GM21360 (cell line): ENCODE data around the gene IGSF8.
A peak's percentile ranks its signal among the peaks of the same experiment; 100 is the strongest.

Experiments
- ATAC-seq: cut with Tn5 transposase; IDR thresholded peaks from one replicate; pipeline ENCODE4 v1.9.1; 2021; ENCODE audit warnings: mild to moderate bottlenecking, moderate library complexity; ENCODE audit not compliant: unreplicated experiment

IGSF8 gene, protein sequence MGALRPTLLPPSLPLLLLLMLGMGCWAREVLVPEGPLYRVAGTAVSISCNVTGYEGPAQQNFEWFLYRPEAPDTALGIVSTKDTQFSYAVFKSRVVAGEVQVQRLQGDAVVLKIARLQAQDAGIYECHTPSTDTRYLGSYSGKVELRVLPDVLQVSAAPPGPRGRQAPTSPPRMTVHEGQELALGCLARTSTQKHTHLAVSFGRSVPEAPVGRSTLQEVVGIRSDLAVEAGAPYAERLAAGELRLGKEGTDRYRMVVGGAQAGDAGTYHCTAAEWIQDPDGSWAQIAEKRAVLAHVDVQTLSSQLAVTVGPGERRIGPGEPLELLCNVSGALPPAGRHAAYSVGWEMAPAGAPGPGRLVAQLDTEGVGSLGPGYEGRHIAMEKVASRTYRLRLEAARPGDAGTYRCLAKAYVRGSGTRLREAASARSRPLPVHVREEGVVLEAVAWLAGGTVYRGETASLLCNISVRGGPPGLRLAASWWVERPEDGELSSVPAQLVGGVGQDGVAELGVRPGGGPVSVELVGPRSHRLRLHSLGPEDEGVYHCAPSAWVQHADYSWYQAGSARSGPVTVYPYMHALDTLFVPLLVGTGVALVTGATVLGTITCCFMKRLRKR

DNA sequence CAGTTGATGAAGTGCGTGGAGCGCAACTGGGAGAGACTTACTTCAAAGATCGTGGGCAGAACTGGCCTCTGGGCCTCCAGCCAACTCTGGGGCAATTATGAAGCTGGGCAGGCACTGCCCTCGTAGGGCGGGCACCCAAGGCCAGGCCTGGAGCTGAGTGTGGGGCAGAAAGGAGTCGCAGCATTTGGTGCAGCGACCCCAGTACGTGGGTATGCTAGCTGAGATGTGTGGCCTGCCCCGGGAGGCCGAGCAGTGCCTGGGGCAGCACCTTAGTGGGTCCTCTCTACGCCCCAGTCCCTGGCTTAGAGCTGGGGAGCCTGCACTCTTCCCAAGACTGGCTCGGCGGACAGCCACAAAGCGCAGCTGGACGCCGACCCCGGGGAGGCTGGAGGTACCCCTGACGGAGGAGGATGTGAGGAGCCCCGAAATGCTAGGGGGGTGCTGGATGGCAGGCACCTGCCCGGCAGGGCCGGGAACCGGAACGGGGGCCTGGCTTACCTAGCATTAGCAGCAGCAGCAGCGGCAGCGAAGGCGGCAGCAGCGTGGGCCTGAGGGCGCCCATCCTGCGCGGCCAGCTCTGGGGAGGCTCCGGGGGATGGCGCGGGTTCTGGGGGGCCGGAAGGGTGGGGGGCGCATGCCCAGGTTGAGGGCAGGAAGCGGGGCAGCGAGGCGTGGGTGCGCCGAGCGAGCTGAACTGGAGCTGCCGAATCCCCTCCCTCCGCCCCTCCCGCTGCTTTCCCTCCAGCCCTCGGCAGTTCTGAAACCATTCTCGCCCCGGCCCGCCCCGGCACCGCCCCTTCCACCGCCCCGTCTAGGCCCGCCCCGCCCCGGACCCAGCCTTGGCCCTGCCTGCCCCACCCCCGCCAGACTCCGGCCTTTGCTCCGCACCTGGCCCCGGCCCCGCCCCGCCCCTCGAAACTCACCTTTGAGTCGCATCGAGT is at the start of gene IGSF8:
Gene IGSF8 (minus strand): TSS at position 709 of the 941 bp plus-strand sequence. CDS start 147 bp downstream, at position 562.
- ATAC-seq, result peak; percentile 41

DNA sequence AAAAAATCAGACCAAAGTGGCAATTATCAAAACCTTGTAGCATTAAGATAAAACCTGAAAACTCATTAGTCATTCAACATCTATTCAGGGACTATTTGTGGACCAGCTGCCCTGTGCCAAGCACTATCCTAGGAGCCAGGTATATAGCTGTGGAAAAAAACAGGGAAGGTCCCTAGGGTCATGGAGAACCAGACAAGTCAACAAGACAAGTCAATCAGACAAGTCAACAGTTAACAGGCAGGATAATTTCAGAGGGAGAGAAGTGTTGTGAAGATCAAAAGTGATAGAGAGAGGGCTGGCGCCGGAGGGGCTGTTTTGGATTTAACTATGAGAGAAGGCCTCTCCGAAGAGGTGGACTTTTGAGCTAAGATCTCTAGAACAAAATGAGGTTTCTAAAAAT is 49.7 kb upstream of the IGSF8 start:
- no peak for ATAC-seq

DNA sequence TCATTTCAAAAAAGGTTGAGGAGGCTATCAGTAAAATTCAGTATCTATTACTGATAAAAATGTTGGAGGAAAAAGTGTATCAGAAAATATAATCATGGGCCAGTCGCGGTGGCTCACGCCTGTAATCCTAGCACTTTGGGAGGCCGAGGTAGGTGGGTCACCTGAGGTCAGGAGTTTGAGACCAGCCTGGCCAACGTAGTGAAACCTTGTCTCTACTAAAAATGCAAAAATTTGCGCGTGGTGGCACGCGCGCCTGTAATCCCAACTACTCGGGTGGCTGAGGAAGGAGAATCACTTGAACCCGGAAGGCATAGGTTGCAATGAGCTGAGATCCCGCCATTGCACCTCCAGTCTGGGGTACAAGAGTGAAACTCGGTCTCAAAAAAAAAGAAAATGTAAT is 47.7 kb upstream of the IGSF8 start:
- no peak for ATAC-seq

DNA sequence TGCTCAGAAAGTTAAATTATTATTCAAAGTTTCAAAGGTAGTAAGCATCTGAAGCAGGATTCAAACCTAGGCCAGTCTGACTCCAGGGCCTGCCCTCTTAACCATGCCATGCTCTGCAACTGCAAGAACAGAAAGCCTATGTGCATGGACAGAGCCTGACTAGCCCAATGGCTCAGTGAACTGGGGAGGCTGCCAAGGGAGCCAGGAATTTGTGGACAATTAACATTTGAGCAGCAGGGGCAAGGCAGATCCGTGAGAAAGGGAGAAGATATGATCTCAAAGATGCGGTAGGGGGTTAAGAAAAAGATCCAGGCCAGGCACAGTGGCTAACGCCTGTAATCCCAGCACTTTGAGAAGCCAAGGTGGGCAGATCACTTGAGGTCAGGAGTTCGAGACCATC is 46.5 kb upstream of the IGSF8 start:
- ATAC-seq, result no peak

DNA sequence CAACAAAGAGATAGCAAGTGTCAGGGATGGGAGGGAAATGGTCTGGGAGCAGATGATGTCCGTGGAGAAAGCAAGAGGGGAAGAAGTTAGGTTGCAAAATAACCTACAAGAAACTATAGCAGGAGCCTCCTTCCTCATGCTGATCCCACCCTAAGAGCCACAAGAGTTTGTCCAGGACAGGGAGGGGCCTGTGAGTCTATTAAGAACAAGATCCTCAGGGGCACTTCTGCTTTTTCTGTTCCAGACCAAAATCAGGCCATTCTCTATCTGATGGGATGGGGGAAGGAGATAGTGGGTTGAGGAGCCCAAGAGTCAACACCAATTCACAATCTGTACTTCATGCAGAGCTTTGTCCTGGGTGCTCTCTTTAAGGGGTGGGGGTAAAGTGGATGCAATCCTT is 45.3 kb upstream of the IGSF8 start:
- no peak for ATAC-seq

DNA sequence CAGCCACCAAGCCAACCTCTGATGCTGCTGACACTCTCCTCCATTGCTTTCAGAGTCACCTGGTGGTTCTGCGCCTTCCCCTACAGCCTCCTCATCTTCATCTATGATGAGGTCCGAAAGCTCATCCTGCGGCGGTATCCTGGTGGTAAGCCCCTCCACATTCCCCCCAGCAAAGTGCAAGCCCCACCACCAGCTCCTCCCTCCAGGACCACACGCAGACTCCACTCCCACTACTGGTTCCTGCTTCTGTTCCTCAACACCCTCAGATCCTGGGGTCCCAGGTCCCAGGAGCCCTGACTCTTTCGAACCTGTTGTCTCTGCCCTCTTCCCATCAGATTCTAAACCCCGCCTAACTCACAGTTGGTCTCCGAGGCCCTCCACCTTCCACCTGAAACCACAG is 41.4 kb upstream of the IGSF8 start:
- ATAC-seq, result no peak

DNA sequence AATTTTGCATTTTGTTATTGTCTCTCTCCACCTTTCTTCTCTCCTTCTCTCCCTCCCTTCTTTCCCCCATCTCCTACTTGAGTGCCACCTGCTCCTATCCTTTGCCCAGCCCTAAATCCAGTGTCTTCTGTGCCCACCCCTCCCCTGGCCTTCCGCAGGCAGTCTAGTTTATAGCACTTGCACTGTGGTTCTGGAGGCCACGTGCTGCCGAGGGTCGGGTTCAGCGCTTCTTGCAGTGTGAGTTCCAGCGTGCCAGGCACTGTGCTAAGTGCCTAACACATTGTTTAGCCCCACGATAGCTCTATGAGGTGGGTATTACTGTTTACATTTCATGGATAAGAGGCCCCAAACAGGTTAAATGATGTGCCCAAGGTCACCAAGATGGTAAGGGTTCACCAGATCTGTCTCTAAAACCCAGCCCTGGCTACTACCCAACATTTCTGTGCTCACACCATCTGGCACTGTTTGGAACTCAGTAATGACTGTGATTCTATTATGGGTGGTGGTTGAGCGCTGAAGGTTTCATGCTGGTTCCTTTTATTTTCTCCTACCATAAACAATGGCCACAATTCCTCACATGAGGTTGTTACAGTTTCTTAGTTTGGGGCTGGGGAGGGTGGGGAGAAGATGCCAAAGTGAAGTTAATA is 38.9 kb upstream of the IGSF8 start:
- no peak for ATAC-seq

DNA sequence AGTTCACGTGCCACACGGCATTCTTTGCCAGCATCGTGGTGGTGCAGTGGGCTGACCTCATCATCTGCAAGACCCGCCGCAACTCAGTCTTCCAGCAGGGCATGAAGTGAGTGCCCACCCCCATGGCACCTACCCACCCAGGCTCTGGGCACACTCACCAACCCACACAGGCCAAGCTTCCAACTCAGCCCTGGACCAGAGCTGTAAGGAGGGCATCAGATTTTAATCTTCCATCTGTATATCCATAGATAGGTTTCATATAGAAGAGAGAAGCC is 38.4 kb upstream of the IGSF8 start:
- no peak for ATAC-seq

DNA sequence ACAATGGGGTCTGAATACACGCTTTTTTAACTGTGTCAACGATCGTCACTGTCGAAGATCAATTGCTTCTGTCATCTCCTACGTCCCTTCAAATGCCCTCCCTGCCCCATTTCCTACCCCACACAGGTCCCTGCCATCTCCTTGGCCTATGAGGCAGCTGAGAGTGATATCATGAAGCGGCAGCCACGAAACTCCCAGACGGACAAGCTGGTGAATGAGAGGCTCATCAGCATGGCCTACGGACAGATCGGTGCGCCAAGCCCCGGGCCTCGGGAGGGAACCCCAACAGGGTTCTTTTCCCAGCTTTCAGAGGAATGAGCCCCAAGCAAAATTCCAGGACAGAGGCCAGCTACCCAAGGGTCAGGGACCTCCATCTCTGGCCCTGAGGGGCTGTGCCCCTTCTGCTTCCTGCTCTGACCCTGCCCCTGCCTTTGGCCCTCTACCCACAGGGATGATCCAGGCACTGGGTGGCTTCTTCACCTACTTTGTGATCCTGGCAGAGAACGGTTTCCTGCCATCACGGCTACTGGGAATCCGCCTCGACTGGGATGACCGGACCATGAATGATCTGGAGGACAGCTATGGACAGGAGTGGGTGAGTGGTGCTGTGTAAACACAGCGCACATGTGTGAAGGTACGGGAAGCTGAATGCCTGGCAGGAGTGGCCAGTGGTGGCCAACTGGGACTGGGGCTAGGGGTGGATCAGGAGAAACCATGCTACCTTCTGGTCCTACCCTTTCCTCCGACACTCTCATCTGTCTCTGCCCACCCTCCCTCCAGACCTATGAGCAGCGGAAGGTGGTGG is 37.9 kb upstream of the IGSF8 start:
- no peak for ATAC-seq

DNA sequence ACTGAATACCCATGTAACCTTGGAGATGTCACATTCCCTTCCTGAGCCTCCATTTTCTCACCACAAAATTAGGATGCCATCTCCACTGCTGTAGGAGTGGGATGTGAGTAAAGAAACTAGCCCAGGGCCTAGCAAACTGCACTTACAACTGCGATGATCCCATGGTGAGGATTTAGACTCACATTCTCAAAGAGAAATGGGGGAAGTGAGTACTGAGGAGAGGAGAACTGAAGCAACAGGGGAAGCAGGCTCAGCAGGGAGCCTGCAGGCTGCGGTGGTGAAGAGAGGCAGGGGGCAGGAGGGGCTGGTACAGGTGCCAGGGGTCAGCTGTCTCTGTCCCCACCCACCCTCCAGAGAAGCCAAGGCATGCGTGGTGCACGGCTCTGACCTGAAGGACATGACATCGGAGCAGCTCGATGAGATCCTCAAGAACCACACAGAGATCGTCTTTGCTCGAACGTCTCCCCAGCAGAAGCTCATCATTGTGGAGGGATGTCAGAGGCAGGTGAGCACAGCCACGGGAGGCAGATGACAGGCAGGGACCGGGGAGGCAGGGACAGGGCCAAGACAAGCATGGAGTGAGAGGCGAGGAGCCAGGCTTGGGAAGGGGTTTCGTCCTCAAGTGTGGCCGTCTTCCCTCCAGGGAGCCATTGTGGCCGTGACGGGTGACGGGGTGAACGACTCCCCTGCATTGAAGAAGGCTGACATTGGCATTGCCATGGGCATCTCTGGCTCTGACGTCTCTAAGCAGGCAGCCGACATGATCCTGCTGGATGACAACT is 36.6 kb upstream of the IGSF8 start:
- ATAC-seq, result no peak

DNA sequence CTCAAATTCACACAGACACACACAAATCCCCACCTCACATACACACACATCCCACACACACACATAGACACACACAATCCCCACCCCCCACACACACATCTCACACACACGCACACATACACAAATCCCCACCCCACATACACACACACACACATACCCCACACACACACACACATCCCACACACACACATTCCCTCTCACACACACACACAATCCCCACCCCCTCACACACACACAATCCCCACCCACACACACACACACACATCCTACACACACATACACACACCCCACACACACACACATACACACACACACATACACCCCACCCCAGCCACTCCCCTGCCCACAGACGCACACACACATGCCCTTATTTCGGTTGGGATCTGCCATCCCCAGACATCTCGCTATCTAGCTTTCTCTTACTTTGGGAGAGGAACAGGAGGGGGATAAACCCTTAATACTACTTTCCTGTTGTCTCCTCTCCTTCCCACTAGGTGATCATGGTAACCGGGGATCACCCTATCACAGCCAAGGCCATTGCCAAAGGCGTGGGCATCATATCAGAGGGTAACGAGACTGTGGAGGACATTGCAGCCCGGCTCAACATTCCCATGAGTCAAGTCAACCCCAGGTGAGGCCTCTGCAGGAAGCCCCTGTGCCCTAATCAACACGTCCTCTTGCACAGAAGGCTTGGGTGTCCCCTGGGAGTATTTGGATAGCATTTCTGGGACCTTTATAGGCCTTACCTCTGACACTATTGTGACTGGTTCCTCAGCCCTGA is 35.8 kb upstream of the IGSF8 start:
- ATAC-seq, result no peak

DNA sequence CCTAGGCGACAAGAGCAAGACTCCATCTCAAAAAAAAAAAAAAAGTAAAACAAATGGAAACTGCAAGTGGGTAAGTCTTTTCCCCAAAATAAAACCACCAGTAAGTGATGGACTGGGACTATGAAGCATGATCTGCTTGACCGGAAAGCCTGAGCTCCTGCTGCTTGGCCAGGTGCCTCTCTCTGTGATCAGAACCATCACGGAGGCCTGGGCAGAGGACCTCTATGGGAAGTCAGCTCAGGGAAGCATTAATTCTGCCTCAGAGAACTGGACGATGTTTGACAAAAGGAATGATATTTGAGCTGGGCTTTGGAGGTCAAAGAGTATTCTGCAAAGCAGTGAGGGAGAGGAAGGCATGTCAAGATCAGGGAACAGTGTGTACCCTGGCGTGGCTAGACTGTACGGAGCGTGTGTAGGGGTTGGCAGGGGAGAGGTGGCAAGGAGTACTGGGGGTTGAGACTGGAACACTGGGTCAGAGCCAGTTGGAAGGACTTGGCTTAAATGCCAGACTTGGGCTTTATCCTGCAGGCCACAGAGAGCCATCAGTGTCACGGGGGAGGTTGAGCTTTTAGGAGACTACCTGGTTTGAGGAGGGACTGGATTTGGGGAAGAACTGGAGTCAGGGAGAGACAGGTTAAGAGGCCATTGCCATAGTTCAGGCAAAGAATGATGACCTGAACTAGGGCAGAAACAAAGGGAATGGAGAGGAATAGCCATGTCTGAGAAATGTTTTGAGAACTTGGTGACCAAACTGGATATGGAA is 33.6 kb upstream of the IGSF8 start:
- ATAC-seq, result no peak

DNA sequence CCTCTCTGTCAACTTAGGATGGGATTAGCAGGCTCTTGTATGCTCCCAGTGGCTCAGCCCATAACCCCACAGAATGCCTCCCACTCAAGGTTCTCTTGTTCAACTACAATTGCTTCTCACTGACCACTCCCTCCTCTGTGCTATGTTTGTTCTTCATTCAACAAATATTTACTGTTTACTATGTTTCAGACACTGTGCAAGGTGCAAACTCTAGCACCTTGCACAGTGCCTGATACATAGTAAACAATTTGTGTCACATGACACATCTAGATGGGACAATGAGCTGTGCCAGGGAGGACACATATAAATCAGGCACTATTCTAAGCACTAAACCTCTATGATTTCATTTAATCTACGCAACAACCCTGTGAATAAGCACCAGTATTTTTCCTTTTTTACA is 32.5 kb upstream of the IGSF8 start:
- ATAC-seq, result no peak

DNA sequence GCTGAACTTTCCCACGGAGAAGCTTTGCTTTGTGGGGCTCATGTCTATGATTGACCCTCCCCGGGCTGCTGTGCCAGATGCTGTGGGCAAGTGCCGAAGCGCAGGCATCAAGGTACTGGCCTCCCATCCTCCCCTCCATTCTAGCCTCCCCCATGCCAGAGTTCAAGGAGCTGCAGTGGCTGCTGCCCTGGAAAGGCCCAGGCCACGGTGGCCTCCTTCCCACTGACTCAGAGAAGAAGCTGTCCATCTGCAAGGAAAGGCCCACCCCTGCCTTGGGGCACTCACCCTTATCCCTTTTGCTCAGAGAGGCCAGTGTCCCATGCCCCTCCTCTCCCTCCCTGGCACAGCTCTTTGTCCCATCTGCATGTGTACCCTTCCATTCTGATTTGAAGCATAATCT is 32.1 kb upstream of the IGSF8 start:
- no peak for ATAC-seq

DNA sequence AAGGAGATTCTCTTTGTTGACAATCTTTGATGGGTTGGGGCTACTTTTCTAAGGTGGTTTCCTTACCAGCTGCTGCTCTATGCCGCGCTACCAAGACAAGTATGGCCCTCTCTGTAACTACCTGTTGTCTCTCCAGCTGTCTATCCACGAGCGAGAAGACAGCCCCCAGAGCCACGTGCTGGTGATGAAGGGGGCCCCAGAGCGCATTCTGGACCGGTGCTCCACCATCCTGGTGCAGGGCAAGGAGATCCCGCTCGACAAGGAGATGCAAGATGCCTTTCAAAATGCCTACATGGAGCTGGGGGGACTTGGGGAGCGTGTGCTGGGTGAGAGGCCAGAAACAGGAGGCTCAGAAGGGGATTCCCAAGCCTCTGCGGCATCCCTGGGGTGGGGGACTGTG is 31.5 kb upstream of the IGSF8 start:
- ATAC-seq, result no peak

DNA sequence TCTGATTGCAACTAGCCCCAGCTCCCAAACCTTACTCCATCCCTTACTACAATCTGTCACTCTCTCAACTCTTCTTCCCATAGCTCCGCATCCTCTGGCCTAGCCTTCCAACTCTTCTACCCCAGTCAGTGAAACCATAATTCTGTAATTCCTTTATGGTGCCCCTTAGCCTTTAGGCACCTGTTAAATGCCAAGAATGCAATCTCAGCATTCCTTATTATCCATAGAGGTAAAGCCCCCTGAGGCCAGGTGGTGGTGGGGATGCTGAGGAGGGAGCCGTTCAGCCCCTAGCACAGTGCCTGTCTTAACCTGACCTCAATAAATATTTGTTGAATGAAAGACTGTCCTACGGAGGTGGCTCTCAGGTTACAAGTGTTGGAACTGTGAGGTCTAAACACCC is 31.1 kb upstream of the IGSF8 start:
- no peak for ATAC-seq

DNA sequence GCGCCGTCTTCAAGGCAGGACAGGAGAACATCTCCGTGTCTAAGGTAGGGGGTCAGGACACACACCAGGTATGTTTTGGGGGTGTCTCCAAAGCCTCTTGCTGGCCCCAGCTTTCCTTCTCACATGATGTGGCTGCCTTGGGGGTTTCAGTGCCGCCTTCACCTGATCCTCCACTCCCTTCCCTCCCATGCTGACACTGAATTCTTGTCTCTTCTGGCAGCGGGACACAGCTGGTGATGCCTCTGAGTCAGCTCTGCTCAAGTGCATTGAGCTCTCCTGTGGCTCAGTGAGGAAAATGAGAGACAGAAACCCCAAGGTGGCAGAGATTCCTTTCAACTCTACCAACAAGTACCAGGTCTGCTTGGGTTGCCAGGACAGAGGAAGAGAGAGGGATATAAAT is 30.6 kb upstream of the IGSF8 start:
- no peak for ATAC-seq

DNA sequence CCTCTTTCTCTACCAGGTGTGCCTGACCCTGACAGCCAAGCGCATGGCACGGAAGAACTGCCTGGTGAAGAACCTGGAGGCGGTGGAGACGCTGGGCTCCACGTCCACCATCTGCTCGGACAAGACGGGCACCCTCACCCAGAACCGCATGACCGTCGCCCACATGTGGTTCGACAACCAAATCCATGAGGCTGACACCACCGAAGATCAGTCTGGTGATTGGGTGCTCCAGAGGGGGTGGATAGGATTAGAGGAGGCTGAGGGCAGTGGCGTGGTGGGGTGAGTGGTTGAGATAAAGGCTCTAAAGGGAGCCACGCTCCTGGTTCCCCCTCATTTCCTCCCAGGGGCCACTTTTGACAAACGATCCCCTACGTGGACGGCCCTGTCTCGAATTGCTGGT is 30.2 kb upstream of the IGSF8 start:
- ATAC-seq, result no peak
